GM12878 (cell line): ENCODE data around the gene LHFPL2. TPM values are rescaled to one million over a fixed set of nuclear protein-coding genes. Genes with fewer than 3 reads are reported as not detected.

ENCODE experiments used
- ATAC-seq: fragments of 200-7000 bp; cut with Tn5 transposase; 3 replicates; pipeline ENCODE4 v1.9.1; 2020; ENCODE audit warnings: mild to moderate bottlenecking, moderate library complexity
- BruUV-seq: library from RNA; stranded (reverse); fragments of 400-500 nt; replicated peaks from 2 replicates; lab custom pipeline; 2021; lab: Mats Ljungman, UMichigan
- CTCF ChIA-PET: fragments of 300-600 bp; sonication (Branson Sonifier 250); formaldehyde crosslinking; extraction: SDS; loops from one replicate; lab custom pipeline; 2021; ENCODE audit warnings: inconsistent platforms; lab: Yijun Ruan, JAX
- POLR2A ChIA-PET: fragments of 350-600 bp; formaldehyde crosslinking; extraction: SDS; loops from one replicate; lab custom pipeline; 2021; ENCODE audit warnings: inconsistent platforms; lab: Charles Lee
- RAD21 ChIA-PET: fragments of 300-600 bp; sonication (Branson Sonifier 250); formaldehyde crosslinking; loops from one replicate; lab custom pipeline; 2023; ENCODE audit warnings: antibody characterized with exemption; ENCODE audit not compliant: unreplicated experiment; lab: Charles Lee
- SMC1A ChIA-PET: fragments of 300-600 bp; sonication (Branson Sonifier 250); formaldehyde crosslinking; loops from one replicate; lab custom pipeline; 2023; ENCODE audit not compliant: unreplicated experiment, uncharacterized antibody; lab: Charles Lee
- DNase-seq: peaks from one replicate; pipeline ENCODE4 v3.0.0-alpha.2; 2011; ENCODE audit warnings: low read depth, low spot score
- FAIRE-seq: peaks from 3 replicates; lab custom pipeline; 2011; peaks lifted over from hg19 to GRCh38; lab: Jason Lieb, UNC
- H2AFZ ChIP-seq: 2 replicates; pipeline ENCODE4 v1.6.0; 2011; ENCODE audit warnings: low read depth, low read length, control low read depth; ENCODE audit not compliant: control insufficient read depth
- H3K27ac ChIP-seq: 2 replicates; pipeline ENCODE4 v1.5.1; 2011; ENCODE audit warnings: control low read depth; ENCODE audit not compliant: control insufficient read depth, insufficient read depth
- H3K27me3 ChIP-seq, 2 experiments: replicated peaks in 1 of 2; 2 replicates each; pipeline versions ENCODE4 v1.6.0 to v1.6.1; 2011; ENCODE audit warnings: low read length in 1 of 2; ENCODE audit not compliant: control insufficient read depth in 2 of 2, insufficient read depth in 2 of 2
- H3K36me3 ChIP-seq, 2 experiments: 2 replicates each; pipeline ENCODE4 v1.5.1; 2011; ENCODE audit warnings: low read length in 1 of 2; ENCODE audit not compliant: control insufficient read depth in 2 of 2, insufficient read depth in 2 of 2
- H3K4me1 ChIP-seq: 2 replicates; pipeline ENCODE4 v1.6.1; 2011; ENCODE audit warnings: mild to moderate bottlenecking, low read length, moderate library complexity, mixed read lengths; ENCODE audit not compliant: control insufficient read depth, insufficient read depth
- H3K4me2 ChIP-seq: 2 replicates; pipeline ENCODE4 v1.6.0; 2011; ENCODE audit warnings: control low read depth; ENCODE audit not compliant: control insufficient read depth, insufficient read depth
- H3K4me3 ChIP-seq: fragments of 200-600 bp; sonication (generic); 2 replicates; pipeline ENCODE4 v1.5.1; 2016
- H3K79me2 ChIP-seq: 2 replicates; pipeline ENCODE4 v1.6.0; 2011; ENCODE audit warnings: low read length; ENCODE audit not compliant: control insufficient read depth, insufficient read depth
- H3K9ac ChIP-seq: 2 replicates; pipeline ENCODE4 v1.8.0; 2011; ENCODE audit warnings: low read length, control low read depth, mixed read lengths; ENCODE audit not compliant: control insufficient read depth, insufficient read depth
- H3K9me3 ChIP-seq: replicated peaks from 3 replicates; pipeline ENCODE4 v1.5.1; 2011; ENCODE audit warnings: mild to moderate bottlenecking, low read length; ENCODE audit not compliant: control insufficient read depth, insufficient read depth
- H4K20me1 ChIP-seq: 2 replicates; pipeline ENCODE4 v1.6.0; 2011; ENCODE audit not compliant: control insufficient read depth, insufficient read depth
- BACH1 ChIP-seq: fragments of 450-650 bp; IDR thresholded peaks from 2 replicates; pipeline ENCODE4 v1.6.1; 2017; ENCODE audit warnings: mild to moderate bottlenecking, borderline replicate concordance
- BCLAF1 ChIP-seq: fragments of 450-650 bp; IDR thresholded peaks from 2 replicates; pipeline ENCODE4 v1.6.1; 2017; ENCODE audit warnings: antibody characterized with exemption, mild to moderate bottlenecking, moderate library complexity
- BRCA1 ChIP-seq: IDR thresholded peaks from 2 replicates; pipeline ENCODE4 v1.6.1; 2011; ENCODE audit warnings: low read depth, low read length, improper control_type of control experiment
- CBX3 ChIP-seq: fragments of 200-600 bp; sonication (generic); IDR thresholded peaks from 2 replicates; pipeline ENCODE4 v1.6.1; 2016; ENCODE audit warnings: low read depth, borderline replicate concordance
- CEBPB ChIP-seq, 2 experiments: fragments of 150-350 bp in 1 of 2; IDR thresholded peaks; 2 replicates each; pipeline ENCODE4 v1.6.1; 2012 to 2014; ENCODE audit warnings: low read depth in 2 of 2, low read length in 2 of 2, borderline replicate concordance in 1 of 2, inconsistent platforms in 1 of 2
- CHD4 ChIP-seq: fragments of 200-600 bp; sonication (generic); IDR thresholded peaks from 2 replicates; pipeline ENCODE4 v1.6.1; 2016; ENCODE audit warnings: mild to moderate bottlenecking
- MEF2B ChIP-seq: fragments of 450-650 bp; IDR thresholded peaks from 2 replicates; pipeline ENCODE4 v1.6.1; 2018; ENCODE audit warnings: mild to moderate bottlenecking, moderate library complexity; ENCODE audit not compliant: partially characterized antibody, poor library complexity, severe bottlenecking
- RFX5 ChIP-seq: IDR thresholded peaks from 2 replicates; pipeline ENCODE4 v1.6.1; 2011; ENCODE audit warnings: low read depth, low read length, improper control_type of control experiment
- SMAD5 ChIP-seq: IDR thresholded peaks from 2 replicates; pipeline ENCODE4 v1.6.1; 2016; ENCODE audit warnings: antibody characterized with exemption, low read depth
- SMC3 ChIP-seq: IDR thresholded peaks from 2 replicates; pipeline ENCODE4 v1.6.1; 2011; ENCODE audit warnings: low read length, improper control_type of control experiment, borderline replicate concordance
- SP1 ChIP-seq: IDR thresholded peaks from one replicate; pipeline ENCODE4 v1.6.1; 2011; ENCODE audit warnings: low read depth, low read length
- SREBF2 ChIP-seq: IDR thresholded peaks from 2 replicates; pipeline ENCODE4 v1.6.1; 2012; ENCODE audit warnings: mild to moderate bottlenecking, low read length
- SRF ChIP-seq, 2 experiments: IDR thresholded peaks; 2 replicates each; pipeline ENCODE4 v1.6.1; 2011; ENCODE audit warnings: low read depth in 2 of 2, low read length in 2 of 2, mild to moderate bottlenecking in 1 of 2, moderate library complexity in 1 of 2
- TARDBP ChIP-seq: IDR thresholded peaks from 2 replicates; pipeline ENCODE4 v1.6.1; 2016; ENCODE audit warnings: borderline replicate concordance
- ZNF24 ChIP-seq: fragments of 450-650 bp; IDR thresholded peaks from 2 replicates; pipeline ENCODE4 v1.6.1; 2017; ENCODE audit warnings: antibody characterized with exemption, mild to moderate bottlenecking
- ZZZ3 ChIP-seq: IDR thresholded peaks from 2 replicates; pipeline ENCODE4 v1.6.1; 2011; ENCODE audit warnings: low read depth; ENCODE audit not compliant: control insufficient read depth, insufficient read length
- WGBS: methylation state at CpG from one replicate; pipeline ENCODE4 v1.1.6; 2016; ENCODE audit warnings: low lambda C conversion rate; ENCODE audit not compliant: insufficient replicate concordance, insufficient coverage; ENCODE audit errors: missing lambda C conversion rate; 5-methylcytosine and 5-hydroxymethylcytosine counted together
- in situ Hi-C: fragments of 300-500 bp; cut with MboI; formaldehyde crosslinking; loops from 9 replicates; pipeline ENCODE4 v1.14.3; 2018; ENCODE audit warnings: mixed read lengths
- intact Hi-C: fragments of 100-400 bp; cut with micrococcal nuclease; formaldehyde crosslinking; loops from one replicate; pipeline ENCODE4 v1.14.2; 2022; ENCODE audit not compliant: unreplicated experiment
- polyA plus RNA-seq, 11 experiments: library from polyadenylated mRNA; depleted of rRNA in 4 of 11; unstranded in 6 of 11; stranded (reverse) in 5 of 11; fragments of >200 nt; fragmentation: Nextera tagmentation in 4 of 11; fragmentation: Illumina TruSeq in 1 of 11; extraction: Ambion mirVana in 4 of 11; extraction: Trizol in 1 of 11; gene quantifications; 1 replicate in 1 of 11; 2 replicates in 10 of 11; pipeline versions ENCODE4 v1.2.1 to v1.2.3, GENCODE V29; 2011 to 2016; ENCODE audit warnings: inconsistent platforms in 2 of 11, missing spikeins in 2 of 11, low read depth in 1 of 11
- total RNA-seq, 4 experiments: library from RNA; depleted of rRNA in 3 of 4; stranded (reverse); fragments of >200 nt in 3 of 4; fragmentation: Illumina TruSeq in 1 of 4; extraction: Trizol in 1 of 4; gene quantifications; 2 replicates each; pipeline versions ENCODE4 v1.2.1 to v1.2.3, GENCODE V29; 2013 to 2021
- TF ChIP-seq, protein P1 (sequence below): fragments of 450-650 bp; conservative IDR thresholded peaks from 2 replicates; pipeline ENCODE4 v1.6.1; 2017; ENCODE audit warnings: mild to moderate bottlenecking, moderate library complexity
- TF ChIP-seq, protein P2 (sequence below): fragments of 450-650 bp; IDR thresholded peaks from 2 replicates; pipeline ENCODE4 v1.6.1; 2017; ENCODE audit warnings: borderline replicate concordance

LHFPL2 gene
- total and polyA plus RNA-seq, 10 of the 15 experiments (the other 5 are each of a cell fraction or from before 2014, with no cell fraction given) = 4.1 to 21.8 (median 12.5) TPM

DNA sequence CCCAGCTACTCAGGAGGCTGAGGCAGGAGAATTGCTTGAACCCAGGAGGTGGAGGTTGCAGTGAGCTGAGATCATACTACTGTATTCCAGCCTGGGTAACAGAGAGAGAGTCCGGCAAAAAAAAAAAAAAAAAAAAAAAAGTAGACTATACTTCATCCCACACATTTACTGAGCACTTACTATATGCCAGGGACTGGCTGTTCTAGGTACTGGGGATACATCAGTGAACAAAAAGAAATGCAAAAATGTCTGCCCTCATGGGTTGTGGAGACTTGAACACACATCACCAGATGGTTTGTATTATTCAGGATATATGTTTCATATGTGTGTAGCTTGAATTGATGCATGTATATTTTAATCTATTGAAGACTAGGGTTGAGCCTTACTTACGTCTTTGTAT, 2.9 kb upstream of the LHFPL2 start:
- CTCF ChIA-PET = interaction anchor here (0.6 to 1.1 kb wide), 3 partner anchors 180 to 410 kb away, joined by 3 to 4 read pairs (median 3); no protein-coding TSS in a partner anchor
- Histone ChIP-seq H3K4me3 (no peak overlapping the region), H3K9me3 (no peaks in the 10 kb centered on the region), H3K4me2 (no peak overlapping the region), H3K9ac (no peak overlapping the region), H3K79me2 (peaks cover 18% of the 10 kb centered on the region), H3K36me3 (no peaks in the 10 kb centered on the region), H3K4me1 (peaks cover 11% of the 10 kb centered on the region), H2AFZ (no peak overlapping the region), H3K27ac (no peak overlapping the region), H3K27me3 (no peaks in the 10 kb centered on the region), H4K20me1 (no peaks in the 10 kb centered on the region)
- 74% methylated on average over 1 of the region's 2 CpGs for WGBS
- no peak for FAIRE-seq
- SMC1A ChIA-PET = interaction anchor here (1.0 to 1.9 kb wide), 3 partner anchors 17 to 84 kb away, joined by 3 to 5 read pairs (median 3); no protein-coding TSS in a partner anchor
- DNase-seq = no peak
- TF ChIP-seq ZNF24 = no peak
- TF ChIP-seq, protein P1, sequence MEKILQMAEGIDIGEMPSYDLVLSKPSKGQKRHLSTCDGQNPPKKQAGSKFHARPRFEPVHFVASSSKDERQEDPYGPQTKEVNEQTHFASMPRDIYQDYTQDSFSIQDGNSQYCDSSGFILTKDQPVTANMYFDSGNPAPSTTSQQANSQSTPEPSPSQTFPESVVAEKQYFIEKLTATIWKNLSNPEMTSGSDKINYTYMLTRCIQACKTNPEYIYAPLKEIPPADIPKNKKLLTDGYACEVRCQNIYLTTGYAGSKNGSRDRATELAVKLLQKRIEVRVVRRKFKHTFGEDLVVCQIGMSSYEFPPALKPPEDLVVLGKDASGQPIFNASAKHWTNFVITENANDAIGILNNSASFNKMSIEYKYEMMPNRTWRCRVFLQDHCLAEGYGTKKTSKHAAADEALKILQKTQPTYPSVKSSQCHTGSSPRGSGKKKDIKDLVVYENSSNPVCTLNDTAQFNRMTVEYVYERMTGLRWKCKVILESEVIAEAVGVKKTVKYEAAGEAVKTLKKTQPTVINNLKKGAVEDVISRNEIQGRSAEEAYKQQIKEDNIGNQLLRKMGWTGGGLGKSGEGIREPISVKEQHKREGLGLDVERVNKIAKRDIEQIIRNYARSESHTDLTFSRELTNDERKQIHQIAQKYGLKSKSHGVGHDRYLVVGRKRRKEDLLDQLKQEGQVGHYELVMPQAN = no peak
- TF ChIP-seq BRCA1 = no peak
- TF ChIP-seq, protein P2, sequence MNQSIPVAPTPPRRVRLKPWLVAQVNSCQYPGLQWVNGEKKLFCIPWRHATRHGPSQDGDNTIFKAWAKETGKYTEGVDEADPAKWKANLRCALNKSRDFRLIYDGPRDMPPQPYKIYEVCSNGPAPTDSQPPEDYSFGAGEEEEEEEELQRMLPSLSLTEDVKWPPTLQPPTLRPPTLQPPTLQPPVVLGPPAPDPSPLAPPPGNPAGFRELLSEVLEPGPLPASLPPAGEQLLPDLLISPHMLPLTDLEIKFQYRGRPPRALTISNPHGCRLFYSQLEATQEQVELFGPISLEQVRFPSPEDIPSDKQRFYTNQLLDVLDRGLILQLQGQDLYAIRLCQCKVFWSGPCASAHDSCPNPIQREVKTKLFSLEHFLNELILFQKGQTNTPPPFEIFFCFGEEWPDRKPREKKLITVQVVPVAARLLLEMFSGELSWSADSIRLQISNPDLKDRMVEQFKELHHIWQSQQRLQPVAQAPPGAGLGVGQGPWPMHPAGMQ = no peak
- no peak for TF ChIP-seq BACH1
- TF ChIP-seq CHD4 = no peak
- no peak for TF ChIP-seq CEBPB (IDR thresholded peaks at IDR 0.05; ENCODE audit: borderline replicate concordance in 1 of 2, low read depth in 2 of 2, low read length in 2 of 2)
- TF ChIP-seq SMAD5 = no peak
- TF ChIP-seq SREBF2 = no peak
- no peak for TF ChIP-seq SP1
- TF ChIP-seq SRF (IDR thresholded peaks at IDR 0.05; ENCODE audit: low read depth in 2 of 2, low read length in 2 of 2) = no peak
- TF ChIP-seq RFX5 = no peak
- no peak for TF ChIP-seq MEF2B
- TF ChIP-seq ZZZ3 = no peak
- no peak for TF ChIP-seq CBX3
- no peak for TF ChIP-seq BCLAF1
- TF ChIP-seq TARDBP = no peak
- no peak for TF ChIP-seq SMC3
- in situ Hi-C loops = no loop called here
- ATAC-seq = no peak
- POLR2A ChIA-PET = interaction anchor here (0.6 kb wide), 2 partner anchors 30 to 189 kb away, joined by 4 to 8 read pairs; no protein-coding TSS in a partner anchor
- no TSS peak for BruUV-seq
- RAD21 ChIA-PET = no interaction called here
- intact Hi-C loops = no loop called here
